HL-60 (cell line): Measurements from ENCODE around the gene TCHP.
A peak's percentile ranks its signal among the peaks of the same experiment; 100 is the strongest.
"Not testable (repeated sequence)": the region's sequence is repeated elsewhere in the genome, so short reads cannot be mapped to it uniquely, and the experiment has no call there.

ENCODE experiments used
- DNase-seq, 2 experiments: peaks; one replicate each; pipeline ENCODE4 v3.0.0-alpha.2; 2010 to 2020; ENCODE audit warnings: low read depth in 1 of 2, low spot score in 1 of 2
- H3K27ac ChIP-seq: fragments of 250-450 bp; sonication (Bioruptor Pico); replicated peaks from 2 replicates; pipeline ENCODE4 v1.5.1; 2020; ENCODE audit warnings: mild to moderate bottlenecking, moderate library complexity
- H3K27me3 ChIP-seq: fragments of 250-450 bp; sonication (Bioruptor Pico); 2 replicates; pipeline ENCODE4 v1.5.1; 2021; ENCODE audit warnings: mild to moderate bottlenecking, moderate library complexity; ENCODE audit not compliant: insufficient read depth, poor library complexity, severe bottlenecking
- H3K4me3 ChIP-seq: replicated peaks from 2 replicates; pipeline ENCODE4 v1.5.1; 2011; ENCODE audit warnings: mild to moderate bottlenecking, control low read depth, low read length; ENCODE audit not compliant: insufficient read depth
- GABPA ChIP-seq: IDR thresholded peaks from 2 replicates; pipeline ENCODE4 v1.6.1; 2012; ENCODE audit warnings: low read depth
- POLR2AphosphoS5 ChIP-seq: IDR thresholded peaks from 2 replicates; pipeline ENCODE4 v1.6.1; 2012; ENCODE audit warnings: low read depth
- REST ChIP-seq: IDR thresholded peaks from 2 replicates; pipeline ENCODE4 v1.6.1; 2012; ENCODE audit warnings: low read depth; ENCODE audit not compliant: insufficient replicate concordance
- SPI1 ChIP-seq: IDR thresholded peaks from 2 replicates; pipeline ENCODE4 v1.6.1; 2012; ENCODE audit warnings: low read depth, mild to moderate bottlenecking, borderline replicate concordance
- TF ChIP-seq, protein P1 (sequence below): IDR thresholded peaks from one replicate; pipeline ENCODE4 v1.5.1; 2011; ENCODE audit warnings: low read length, control low read depth, inconsistent platforms; ENCODE audit not compliant: insufficient read depth

TCHP gene

DNA sequence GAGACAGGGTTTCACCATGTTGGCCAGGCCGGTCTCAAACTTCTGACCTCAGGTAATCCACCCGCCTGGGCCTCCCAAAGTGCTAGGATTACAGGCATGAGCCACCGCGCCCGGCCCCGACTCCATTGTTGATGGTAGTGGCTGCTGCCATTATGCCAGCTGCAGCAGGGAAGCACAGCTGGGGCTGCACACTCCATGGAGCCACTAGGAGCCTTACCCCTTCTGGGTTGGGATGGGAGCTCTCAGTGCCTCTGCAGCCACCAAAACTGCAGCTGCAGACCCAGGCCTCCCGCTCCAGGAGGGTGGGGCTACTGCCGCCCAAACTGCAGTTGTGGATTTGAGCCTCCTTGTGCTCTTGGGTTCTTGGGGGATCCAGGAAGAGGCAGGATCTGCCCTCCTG is 25.9 kb downstream of the TCHP start:
- no peak for TF ChIP-seq POLR2AphosphoS5
- H3K27me3 ChIP-seq = no peaks in the 10 kb centered on the region
- H3K27ac ChIP-seq = no peak overlapping the region
- no peak overlapping the region for H3K4me3 ChIP-seq
- DNase-seq = no peak

DNA sequence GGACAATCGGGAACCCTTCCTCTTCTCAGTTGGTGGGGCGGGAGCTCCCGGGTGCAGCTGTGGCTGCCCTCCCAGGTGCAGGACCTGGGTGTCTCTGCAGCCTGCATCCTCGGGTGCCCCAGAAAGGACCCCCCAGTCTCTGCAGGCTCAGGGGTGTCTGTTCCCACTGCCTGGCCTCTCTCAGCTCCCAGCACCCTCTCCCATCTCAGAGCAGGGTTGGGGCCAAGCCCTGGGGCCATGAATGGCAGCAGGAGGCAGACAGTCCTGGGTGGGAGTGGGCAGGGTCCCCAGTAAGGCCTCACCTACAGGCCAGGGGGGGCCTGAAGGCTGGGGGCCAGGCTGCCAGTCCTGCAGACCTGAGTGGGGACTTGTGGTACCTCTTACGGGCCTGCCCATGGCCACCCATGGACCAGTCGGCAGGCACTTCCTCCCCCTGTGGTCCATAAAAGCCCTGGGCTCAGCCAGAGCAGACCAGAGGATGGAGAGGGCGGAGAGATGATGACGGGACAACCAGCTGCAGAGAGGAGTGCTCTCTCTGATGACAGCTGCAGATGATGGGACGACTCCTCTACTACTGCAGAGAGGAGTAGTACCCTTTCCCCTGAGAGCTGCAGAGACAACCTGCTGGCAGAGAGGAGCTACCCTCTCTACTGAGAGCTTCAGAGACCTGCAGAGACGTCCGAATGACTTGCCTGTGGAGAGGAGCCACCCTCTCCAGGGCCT is 26.6 kb downstream of the TCHP start:
- no peak for DNase-seq
- Histone ChIP-seq H3K27me3 (no peaks in the 10 kb centered on the region), H3K27ac (no peak overlapping the region), H3K4me3 (no peak overlapping the region)
- no peak for TF ChIP-seq SPI1
- no peak for TF ChIP-seq GABPA
- no peak for TF ChIP-seq POLR2AphosphoS5
- no peak for TF ChIP-seq REST
- TF ChIP-seq, protein P1, sequence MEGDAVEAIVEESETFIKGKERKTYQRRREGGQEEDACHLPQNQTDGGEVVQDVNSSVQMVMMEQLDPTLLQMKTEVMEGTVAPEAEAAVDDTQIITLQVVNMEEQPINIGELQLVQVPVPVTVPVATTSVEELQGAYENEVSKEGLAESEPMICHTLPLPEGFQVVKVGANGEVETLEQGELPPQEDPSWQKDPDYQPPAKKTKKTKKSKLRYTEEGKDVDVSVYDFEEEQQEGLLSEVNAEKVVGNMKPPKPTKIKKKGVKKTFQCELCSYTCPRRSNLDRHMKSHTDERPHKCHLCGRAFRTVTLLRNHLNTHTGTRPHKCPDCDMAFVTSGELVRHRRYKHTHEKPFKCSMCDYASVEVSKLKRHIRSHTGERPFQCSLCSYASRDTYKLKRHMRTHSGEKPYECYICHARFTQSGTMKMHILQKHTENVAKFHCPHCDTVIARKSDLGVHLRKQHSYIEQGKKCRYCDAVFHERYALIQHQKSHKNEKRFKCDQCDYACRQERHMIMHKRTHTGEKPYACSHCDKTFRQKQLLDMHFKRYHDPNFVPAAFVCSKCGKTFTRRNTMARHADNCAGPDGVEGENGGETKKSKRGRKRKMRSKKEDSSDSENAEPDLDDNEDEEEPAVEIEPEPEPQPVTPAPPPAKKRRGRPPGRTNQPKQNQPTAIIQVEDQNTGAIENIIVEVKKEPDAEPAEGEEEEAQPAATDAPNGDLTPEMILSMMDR = no peak

DNA sequence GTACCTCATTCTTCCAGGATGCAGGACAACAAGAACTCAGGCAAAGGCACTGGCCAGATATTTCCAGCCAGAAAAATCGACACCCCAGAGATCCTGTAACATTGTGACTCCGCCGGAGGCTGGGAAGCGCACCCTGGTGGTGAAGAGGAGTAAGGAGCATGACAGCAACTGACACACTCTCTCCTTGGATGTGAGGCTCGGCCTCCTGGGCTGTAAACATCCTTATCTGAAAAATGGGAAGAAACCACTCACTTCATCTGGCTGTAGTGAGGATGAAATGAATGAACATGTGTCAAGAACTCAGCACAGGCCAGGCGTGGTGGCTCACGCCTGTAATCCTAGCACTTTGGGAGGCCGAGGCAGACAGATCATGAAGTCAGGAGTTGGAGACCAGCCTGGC is 27.5 kb downstream of the TCHP start:
- DNase-seq = peak in 1 of 2 experiments; percentile 40
- Histone ChIP-seq H3K4me3 (no peak overlapping the region), H3K27me3 (no peaks in the 10 kb centered on the region), H3K27ac (no peak overlapping the region)
- TF ChIP-seq, protein P1 = peak; percentile 67
- TF ChIP-seq REST = no peak

DNA sequence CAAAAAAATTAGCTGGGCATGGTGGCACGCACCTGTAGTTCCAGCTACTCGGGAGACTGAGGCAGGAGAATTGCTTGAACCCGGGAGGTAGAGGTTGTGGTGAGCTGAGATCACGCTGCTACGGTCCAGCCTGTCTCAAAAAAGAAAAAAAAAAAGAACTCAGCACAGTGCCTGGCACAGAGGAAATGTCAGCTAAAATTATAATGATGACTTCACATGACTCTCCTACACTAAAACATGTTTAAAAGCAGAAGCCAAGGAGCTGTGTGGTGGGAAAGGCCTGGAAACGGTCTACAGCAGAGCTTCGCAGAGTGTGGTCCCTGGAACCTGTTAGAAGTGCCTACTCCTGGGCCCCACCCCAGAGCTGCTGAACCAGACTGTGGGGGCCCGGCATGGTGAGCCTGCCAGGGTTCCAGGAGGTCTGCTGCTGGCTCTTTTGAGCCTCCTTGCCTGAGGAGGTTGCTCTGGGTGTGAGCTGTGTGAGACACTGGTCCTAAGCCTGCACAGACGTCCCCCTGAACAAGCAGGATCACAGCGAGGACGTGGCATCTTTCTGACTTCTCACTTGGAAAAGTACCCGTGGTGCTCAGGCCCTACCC is 28.1 kb downstream of the TCHP start:
- TF ChIP-seq, protein P1 = no peak
- TF ChIP-seq GABPA (no peak), REST (no peak), SPI1 (no peak), POLR2AphosphoS5 (no peak)
- Histone ChIP-seq H3K27ac (no peak overlapping the region), H3K27me3 (no peaks in the 10 kb centered on the region), H3K4me3 (no peak overlapping the region)
- DNase-seq = no peak

DNA sequence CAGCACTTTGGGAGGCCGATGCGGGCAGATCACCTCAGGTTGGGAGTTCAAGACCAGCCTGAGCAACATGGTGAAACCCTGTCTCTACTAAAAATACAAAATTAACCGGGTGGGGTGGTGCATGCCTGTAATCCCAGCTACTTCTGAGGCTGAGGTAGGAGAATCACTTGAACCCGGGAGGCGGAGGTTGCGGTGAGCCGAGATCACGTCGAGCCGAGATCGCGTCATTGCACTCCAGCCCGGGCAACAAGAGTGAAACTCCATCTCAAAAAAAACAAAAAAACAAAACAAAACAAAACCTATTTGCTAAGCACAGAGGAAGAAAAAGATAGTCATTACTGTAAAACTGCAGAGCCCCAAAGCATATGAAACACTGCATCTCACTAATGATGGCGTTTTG is 29.3 kb downstream of the TCHP start:
- H3K27ac ChIP-seq, DNase-seq, H3K27me3 ChIP-seq, H3K4me3 ChIP-seq: not testable (repeated sequence)
